GM18873 (cell line): Measurements from ENCODE around the gene TXNIP.
A peak's percentile ranks its signal among the peaks of the same experiment; 100 is the strongest.
"Not testable (repeated sequence)": the region's sequence is repeated elsewhere in the genome, so short reads cannot be mapped to it uniquely, and the experiment has no call there.

Experiments used
- ATAC-seq: cut with Tn5 transposase; IDR thresholded peaks from one replicate; pipeline ENCODE4 v1.9.1; 2021; ENCODE audit warnings: mild to moderate bottlenecking, moderate library complexity, moderate number of reproducible peaks; ENCODE audit not compliant: unreplicated experiment, low FRiP score

TXNIP gene

DNA sequence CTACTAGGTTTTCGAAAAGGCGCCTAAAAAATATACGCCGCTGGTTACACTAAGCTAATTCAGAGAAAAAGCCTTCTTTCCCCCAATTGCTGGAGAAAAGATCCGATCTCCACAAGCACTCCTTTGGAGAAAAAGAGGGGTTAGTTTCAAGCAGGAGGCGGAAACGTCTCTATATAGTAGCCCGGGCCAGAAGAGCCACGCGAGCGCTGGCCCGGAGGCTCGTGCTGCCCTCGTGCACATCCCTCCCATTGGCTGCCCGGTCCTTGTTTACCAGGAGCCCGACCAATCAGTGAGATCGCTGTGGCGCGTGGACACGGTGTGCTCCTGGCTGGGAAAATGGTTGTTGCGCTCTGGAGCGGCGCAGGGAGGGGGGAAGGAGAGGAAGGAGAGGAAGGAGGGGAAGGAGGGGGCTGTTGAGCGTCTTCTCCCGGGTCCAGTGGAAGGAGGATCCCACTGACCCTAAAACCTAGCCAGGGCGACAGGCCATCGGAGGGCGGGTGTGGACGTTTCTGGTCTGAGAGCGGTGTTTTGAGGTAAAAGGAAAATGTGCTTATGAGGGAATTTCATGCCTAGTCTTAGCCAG is at the start of gene TXNIP:
TSS of gene TXNIP (minus strand) at position 147 of the 583 bp plus-strand sequence. CDS start 313 bp downstream, outside the sequence.
- ATAC-seq = peak; percentile 81

DNA sequence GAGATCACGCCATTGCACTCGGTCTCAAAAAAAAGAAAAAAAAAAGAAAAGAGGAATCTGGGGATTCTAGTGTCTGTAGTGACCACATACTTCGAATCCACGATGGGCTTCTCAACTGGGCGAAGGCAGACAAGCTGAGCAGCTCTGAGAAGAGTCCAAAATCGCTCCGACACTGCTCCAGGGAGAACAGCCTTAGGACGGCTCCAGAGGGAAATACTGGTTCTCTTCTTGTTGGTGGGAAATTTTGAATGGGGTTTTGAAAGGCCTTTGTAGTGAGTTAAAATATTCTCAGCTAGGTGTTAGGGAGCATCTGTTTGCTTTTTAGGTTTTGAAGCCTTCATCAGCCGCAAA is 43.4 kb upstream of the TXNIP start:
- ATAC-seq = no peak

- ATAC-seq = peak; percentile 13
These were observed 40.7 kb upstream of the TXNIP start for GRCh38 chr1:146036965-146037646.

DNA sequence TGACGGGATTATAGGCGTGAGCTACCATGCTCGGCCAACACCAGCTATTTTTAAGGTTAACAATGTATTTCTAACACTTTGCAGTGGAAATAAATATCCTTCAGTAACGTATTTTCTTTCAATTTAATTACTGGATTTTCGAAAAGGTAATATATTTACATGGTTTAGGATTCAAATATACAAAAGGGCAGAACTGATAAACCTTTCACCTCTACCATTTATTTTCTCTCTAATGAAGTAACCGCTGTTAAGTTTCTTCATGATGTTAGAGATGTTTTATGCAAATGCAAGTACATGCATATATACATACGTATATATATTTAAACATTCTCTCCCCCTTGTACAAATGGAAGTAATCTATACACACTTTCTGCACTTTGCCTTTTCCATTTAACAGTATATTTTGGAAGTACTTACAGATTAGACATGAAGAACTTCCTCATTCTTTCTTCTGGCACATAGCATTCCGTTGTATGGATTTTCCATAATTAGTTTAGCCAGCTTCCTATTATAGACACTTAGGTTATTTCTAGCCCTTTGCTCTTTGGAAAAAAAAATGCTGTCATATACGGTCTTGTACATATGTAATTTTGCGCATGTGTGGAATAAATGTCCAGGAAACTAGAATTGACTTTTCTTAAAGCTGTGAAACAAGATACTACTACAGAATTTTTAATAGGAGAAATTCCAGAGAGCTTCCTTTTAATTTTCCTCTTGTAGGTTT is 40.0 kb upstream of the TXNIP start:
- ATAC-seq = no peak

DNA sequence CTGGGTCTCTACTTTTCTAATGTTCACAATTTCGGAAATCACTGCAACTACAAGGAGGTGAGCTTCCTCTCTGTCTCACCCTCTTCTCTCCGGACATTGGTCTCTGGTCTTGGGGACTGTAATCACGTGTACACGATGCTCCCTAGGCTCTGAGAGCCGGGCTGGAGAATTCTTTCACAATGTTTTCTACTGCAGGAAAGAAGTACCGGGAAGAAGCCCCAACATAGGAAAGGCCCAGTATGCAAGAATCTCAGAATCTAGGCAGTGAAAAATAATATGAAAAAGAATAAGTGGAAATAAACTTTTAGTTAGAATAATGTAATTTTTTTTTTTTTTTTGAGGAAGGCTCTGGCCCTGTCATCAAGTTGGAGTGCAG is 38.7 kb upstream of the TXNIP start:
- no peak for ATAC-seq

DNA sequence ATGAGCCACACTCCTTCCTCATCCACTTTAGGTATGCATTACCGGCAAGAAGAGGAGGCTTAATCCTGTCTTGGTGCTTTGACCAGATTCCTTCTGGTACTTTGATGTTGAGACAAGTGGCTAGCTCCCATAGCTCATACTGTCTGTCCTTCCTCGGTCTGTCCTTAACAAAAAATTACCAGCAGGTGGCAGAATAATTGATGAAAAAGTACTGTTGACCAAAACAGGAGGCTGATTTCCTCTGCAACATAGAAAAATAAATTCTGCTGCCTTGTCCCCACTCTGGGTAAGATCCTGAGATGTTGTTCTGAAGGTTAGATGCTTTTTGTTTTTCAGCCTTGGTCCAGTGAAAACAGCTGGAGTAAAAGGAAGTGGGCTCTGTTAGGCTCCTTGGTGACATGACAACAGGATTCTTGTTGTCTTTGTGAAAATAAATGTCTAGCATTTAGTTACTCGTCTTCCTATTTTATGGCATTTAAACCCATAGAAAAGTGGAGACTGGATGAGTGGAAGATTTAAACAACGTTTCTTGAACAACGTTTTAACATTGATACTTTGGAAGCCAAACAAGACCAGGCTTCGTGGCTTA is 36.3 kb upstream of the TXNIP start:
- ATAC-seq = no peak

- no peak for ATAC-seq
These were observed 35.1 kb upstream of the TXNIP start for GRCh38 chr1:146031476-146031875.

DNA sequence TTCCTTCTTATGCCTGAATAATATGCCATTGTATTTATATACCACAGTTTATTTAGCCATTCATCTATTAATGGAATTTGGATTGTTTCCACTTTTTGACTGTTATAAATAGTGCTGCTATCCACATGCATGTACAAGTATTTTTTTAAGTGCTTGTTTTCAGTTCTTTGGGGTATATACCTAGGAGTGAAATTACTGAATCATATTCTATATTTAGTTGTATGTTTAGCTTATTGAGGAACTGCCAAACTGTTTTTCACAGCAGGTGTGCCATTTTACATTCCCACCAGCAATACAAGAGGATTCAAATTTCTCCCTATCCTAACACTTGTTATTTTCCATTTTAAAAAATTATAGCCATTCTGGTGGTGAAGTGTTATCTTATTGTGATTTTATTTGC is 32.7 kb upstream of the TXNIP start:
- no peak for ATAC-seq

DNA sequence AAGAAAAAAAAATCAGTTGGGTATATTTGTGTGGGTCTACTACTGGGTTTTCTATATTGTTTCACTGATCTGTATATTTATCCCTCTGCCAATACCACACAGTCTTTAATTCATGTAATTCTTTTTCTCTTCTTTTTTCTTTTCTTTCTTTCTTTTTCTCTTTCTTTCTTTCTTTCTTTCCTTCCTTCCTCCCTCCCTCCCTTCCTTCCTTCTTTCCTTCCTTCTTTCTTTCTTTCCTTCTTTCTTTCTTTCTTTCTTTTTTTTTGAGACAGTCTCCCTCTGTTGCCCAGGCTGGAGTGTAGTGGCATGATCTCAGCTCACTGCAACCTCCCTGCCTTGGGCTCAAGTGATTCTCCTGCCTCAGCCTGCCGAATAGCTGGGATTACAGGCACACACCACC is 30.3 kb upstream of the TXNIP start:
- ATAC-seq = not testable (repeated sequence)

DNA sequence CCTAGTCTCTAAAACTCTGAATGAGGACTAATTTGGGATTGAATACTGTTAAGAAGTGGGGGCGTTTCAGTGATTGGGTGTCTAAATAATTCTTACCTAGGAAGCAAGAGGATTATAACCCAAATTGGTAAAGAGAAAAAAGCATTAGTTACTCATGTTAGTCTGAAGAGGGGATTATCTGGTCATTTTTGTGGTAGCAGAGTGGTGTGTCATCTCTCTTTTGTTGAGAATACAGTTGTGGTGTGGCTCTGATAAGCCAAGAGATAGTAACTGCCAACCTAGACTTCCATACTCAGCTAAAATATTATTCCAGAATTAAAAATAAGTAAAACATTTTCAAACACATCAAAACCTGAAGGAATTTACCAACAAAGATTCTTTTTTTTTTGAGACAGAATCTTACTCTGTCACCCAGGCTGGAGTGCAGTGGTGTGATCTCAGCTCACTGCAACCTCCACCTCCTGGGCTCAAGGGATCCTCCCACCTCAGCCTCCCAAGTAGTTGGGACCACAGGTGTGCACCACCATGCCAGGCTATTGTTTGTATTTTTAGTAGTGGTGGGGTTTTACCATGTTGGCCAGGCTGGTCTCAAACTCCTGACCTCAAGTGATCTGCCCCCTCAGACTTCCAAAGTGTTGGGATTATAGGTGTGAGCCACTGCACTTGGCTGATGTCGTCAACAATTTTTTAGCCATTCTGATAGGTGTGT is 29.6 kb upstream of the TXNIP start:
- not testable (repeated sequence) for ATAC-seq

DNA sequence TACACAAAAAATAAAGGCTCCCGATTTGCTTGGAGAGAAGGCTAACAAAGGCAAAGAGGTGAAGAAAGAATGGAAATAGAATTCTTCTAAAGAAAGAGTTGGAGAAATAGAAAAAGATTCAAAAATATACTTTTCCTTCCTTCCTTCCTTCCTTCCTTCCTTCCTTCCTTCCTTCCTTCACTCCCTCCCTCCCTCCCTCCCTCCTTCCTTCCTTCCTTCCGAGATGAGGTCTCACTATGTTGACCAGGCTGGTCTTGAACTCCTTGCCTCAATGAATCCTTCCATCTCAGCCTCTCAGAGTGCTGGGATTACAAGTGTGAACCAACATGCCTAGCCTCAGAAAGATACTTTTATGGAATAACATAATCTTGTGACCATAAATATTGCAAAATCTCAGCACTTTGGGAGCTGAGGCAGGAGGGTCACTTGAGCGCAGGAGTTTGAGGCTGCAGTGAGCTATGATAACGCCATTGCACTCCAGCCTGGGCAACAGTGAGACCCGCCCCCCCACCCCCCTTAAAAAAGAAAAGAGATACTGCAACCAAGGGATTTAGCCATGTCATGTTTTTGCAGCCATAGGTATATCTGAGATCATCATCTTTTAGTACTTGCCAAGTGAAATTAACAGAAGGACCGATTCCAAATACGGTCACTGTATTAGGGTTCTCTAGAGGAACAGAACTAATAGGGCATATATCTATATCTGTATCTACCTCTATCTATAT is 26.2 kb upstream of the TXNIP start:
- no peak for ATAC-seq

DNA sequence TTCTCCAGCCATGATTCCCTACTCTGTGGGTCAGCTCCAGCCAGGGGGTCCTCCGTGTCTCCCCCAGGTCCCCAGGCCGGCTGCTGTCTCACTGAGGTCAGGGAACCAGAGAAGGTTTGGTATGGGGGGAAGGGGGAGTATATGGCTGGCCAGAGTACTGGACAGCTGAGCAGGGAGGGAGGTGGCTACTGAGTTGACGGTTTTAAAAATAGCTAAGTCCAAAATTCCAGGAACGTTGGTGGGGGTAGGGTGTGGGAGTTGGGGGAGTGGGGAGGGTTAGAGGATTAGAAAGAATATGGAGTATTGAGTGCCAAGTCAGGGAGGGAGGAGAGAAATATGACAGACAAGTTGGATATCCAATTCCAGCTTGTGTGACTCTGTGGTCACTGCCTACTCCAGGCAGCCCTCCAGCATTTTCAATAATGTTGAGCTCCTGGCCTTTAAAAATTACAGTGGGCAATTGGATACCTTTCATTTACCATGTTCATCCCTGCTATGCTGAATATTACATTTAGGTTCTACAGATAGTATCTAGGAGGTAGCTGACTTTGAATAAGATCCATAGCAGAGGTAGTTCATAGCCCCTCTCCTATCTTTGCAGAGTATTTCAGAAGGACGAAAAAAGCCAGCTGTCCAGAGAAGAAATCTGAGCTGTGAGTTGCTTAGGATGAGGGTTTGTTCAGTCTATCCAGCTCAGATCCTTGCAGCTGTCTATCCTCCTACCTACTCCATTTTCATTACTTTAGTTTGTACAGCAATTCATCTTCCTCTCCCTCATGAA is 25.4 kb upstream of the TXNIP start, which contains the start of gene HJV:
TSS of gene HJV (minus strand) at position 114 of the 781 bp plus-strand sequence. CDS start 1,504 bp downstream, outside the sequence.
- no peak for ATAC-seq

DNA sequence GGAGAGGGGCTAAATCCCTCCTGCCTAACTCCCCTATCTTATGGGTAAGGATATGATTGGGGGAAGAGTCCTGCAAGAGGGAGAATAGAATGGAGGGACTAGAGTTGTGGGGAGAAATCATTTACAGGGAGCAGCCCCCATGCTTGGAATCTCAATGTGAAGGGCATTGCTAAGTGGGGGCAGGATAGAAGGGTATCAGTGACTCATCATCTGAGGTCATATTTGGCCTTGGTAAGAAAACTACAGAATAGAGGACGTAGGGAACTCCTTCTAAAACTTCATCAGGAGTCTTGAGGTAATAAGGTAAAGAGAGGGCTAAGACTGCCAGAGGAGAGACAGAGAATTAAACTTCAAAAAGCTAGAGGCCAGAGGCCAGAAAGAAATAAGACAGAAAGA is 24.7 kb upstream of the TXNIP start:
- no peak for ATAC-seq

- ATAC-seq = no peak
These were observed 24.0 kb upstream of the TXNIP start for GRCh38 chr1:146020058-146021049.

DNA sequence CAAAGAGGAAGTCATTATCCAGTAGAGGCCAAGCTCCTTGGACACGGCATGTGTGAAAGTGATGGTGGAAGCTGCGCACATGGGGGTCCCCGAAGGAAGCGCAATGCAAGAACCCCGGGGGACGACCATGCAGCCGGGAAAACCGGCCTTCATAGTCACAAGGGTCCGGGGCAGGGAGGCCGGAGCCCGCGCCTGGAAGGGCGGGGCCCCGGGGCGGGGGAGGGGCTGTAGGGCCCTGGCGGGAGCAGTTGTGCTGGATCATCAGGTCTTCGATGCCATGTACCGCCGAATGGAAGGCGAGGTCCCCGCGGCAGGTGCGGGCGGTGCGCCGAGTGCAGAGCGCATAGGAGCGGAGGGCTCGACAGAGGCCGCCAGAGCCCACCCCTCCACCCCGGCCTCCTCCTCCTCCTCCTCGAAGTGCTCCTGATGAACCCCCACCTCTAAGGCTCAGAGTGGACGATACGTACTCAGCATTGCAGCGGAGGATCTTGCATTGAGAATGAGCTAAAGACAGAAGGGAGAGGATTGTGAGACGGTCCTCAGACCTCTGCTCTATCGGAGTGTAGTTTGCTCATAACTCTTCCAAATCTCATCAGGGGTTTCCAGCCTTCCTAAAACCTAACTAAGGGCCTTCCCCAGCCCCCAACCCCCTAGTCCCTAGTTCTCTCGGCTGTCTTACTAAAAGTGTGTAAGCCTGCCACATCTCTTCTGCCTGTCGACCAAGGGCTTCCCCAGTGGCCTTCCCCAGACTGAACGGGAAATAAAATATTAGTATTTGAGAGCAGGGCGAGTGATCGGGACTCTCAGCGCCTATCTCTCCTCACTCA is 23.1 kb upstream of the TXNIP start:
- no peak for ATAC-seq

GRCh38 chr1:146016891-146017290 is 20.5 kb upstream of the TXNIP start:
- ATAC-seq = no peak

GRCh38 chr1:146013559-146013922 is 17.2 kb upstream of the TXNIP start:
- no peak for ATAC-seq
